Measurements from ENCODE around the gene PPP1R3F.

GRCh38 chrX:49276207-49276606, 6.6 kb downstream of the PPP1R3F start:
- TF ChIP-seq CTCF (IDR thresholded peaks at IDR 0.05; ENCODE audit: poor library complexity) (no peak), EZH2 (IDR thresholded peaks at IDR 0.05; ENCODE audit: borderline replicate concordance) (no peak)
